NCI-H1930 (cell line): ENCODE data around the gene CCDC192.

Experiments used
- DNase-seq, 2 experiments: peaks; one replicate each; lab custom pipeline; 2025; lab: John Stamatoyannopoulos, UW

CCDC192 gene

GRCh38 chr5:127985811-127986325 is 282.7 kb downstream of the CCDC192 start:
- no peak for DNase-seq

- DNase-seq: no peak
These were observed 284.4 kb downstream of the CCDC192 start for GRCh38 chr5:127987354-127988145.

GRCh38 chr5:127988146-127988760 is 285.1 kb downstream of the CCDC192 start:
- no peak for DNase-seq
